Anterior cingulate cortex (tissue), 58 donors: ENCODE results near the gene ERGIC1.

ENCODE experiments used
- DNase-seq, 58 donors: peaks; one replicate each; lab custom pipeline; 2025; lab: John Stamatoyannopoulos, UW

The ERGIC1 gene

GRCh38 chr5:172935096-172935495 lies 101.0 kb downstream of the ERGIC1 start:
- DNase-seq: no peak

GRCh38 chr5:172936401-172936800 lies 102.3 kb downstream of the ERGIC1 start:
- DNase-seq: no peak

- DNase-seq: no peak
Observed at GRCh38 chr5:172939071-172939470, 105.0 kb downstream of the ERGIC1 start.

- peak in 35 of 58 donors; percentile 12 to 78 (median 45) for DNase-seq
Observed at GRCh38 chr5:172939611-172940267, 105.7 kb downstream of the ERGIC1 start.

GRCh38 chr5:172940268-172941066 lies 106.4 kb downstream of the ERGIC1 start:
- DNase-seq: no peak

- no peak for DNase-seq
Observed at GRCh38 chr5:172941067-172941516, 107.0 kb downstream of the ERGIC1 start.

GRCh38 chr5:172942556-172942955 lies 108.5 kb downstream of the ERGIC1 start:
- no peak for DNase-seq

- DNase-seq: peak in 3 of 58 donors; percentile 16 to 33 (median 20)
Observed at GRCh38 chr5:172943283-172943841, 109.3 kb downstream of the ERGIC1 start.

GRCh38 chr5:172943906-172944305 lies 109.9 kb downstream of the ERGIC1 start:
- DNase-seq: no peak

- no peak for DNase-seq
Observed at GRCh38 chr5:172944741-172945140, 110.7 kb downstream of the ERGIC1 start.

- no peak for DNase-seq
Observed at GRCh38 chr5:172945151-172945550, 111.1 kb downstream of the ERGIC1 start.

- peak in 1 of 58 donors; percentile 12 for DNase-seq
Observed at GRCh38 chr5:172946146-172946545, 112.1 kb downstream of the ERGIC1 start.

GRCh38 chr5:172949426-172949825 lies 115.4 kb downstream of the ERGIC1 start:
- no peak for DNase-seq

- DNase-seq: no peak
Observed at GRCh38 chr5:172950176-172950965, 116.3 kb downstream of the ERGIC1 start.

- no peak for DNase-seq
Observed at GRCh38 chr5:172951371-172952033, 117.5 kb downstream of the ERGIC1 start.

- DNase-seq: no peak
Observed at GRCh38 chr5:172952034-172952511, 118.0 kb downstream of the ERGIC1 start.

GRCh38 chr5:172953776-172954675 lies 120.0 kb downstream of the ERGIC1 start:
- no peak for DNase-seq

- DNase-seq: no peak
Observed at GRCh38 chr5:172954751-172955159, 120.7 kb downstream of the ERGIC1 start.

- no peak for DNase-seq
Observed at GRCh38 chr5:172956228-172956627, 122.2 kb downstream of the ERGIC1 start.
